ENCODE data around the gene TMEM178B.
A peak's percentile ranks its signal among the peaks of the same experiment; 100 is the strongest.

Gene TMEM178B

GRCh38 chr7:141317033-141317585 lies 243.2 kb downstream of the TMEM178B start:
- DNase-seq = no peak

GRCh38 chr7:141320287-141320686 lies 246.4 kb downstream of the TMEM178B start:
- DNase-seq = no peak

GRCh38 chr7:141322383-141322782 lies 248.5 kb downstream of the TMEM178B start:
- no peak for DNase-seq

GRCh38 chr7:141323826-141324225 lies 250.0 kb downstream of the TMEM178B start:
- DNase-seq = no peak

- DNase-seq = peak in 1 of 2 experiments; percentile 7
These were observed 251.0 kb downstream of the TMEM178B start for GRCh38 chr7:141324870-141325269.

GRCh38 chr7:141325275-141325674 lies 251.4 kb downstream of the TMEM178B start:
- DNase-seq = no peak

GRCh38 chr7:141328290-141328689 lies 254.4 kb downstream of the TMEM178B start:
- no peak for DNase-seq

GRCh38 chr7:141330285-141330684 lies 256.4 kb downstream of the TMEM178B start:
- peak in 1 of 2 experiments; percentile 58 for DNase-seq

- no peak for DNase-seq
These were observed 259.6 kb downstream of the TMEM178B start for GRCh38 chr7:141333459-141333858.

- DNase-seq = no peak
These were observed 261.3 kb downstream of the TMEM178B start for GRCh38 chr7:141335164-141335563.

- DNase-seq = no peak
These were observed 265.7 kb downstream of the TMEM178B start for GRCh38 chr7:141339603-141340002.

GRCh38 chr7:141340991-141341390 lies 267.1 kb downstream of the TMEM178B start:
- no peak for DNase-seq

GRCh38 chr7:141342621-141343408 lies 269.0 kb downstream of the TMEM178B start:
- no peak for DNase-seq

GRCh38 chr7:141344153-141344935 lies 270.5 kb downstream of the TMEM178B start:
- DNase-seq = no peak

GRCh38 chr7:141348728-141349127 lies 274.9 kb downstream of the TMEM178B start:
- DNase-seq = no peak

- no peak for DNase-seq
These were observed 275.5 kb downstream of the TMEM178B start for GRCh38 chr7:141349338-141349737.

GRCh38 chr7:141349804-141350203 lies 275.9 kb downstream of the TMEM178B start:
- DNase-seq = no peak

GRCh38 chr7:141351175-141351574 lies 277.3 kb downstream of the TMEM178B start:
- DNase-seq = no peak

GRCh38 chr7:141352955-141353354 lies 279.1 kb downstream of the TMEM178B start:
- no peak for DNase-seq

GRCh38 chr7:141354251-141354650 lies 280.4 kb downstream of the TMEM178B start:
- no peak for DNase-seq

GRCh38 chr7:141355032-141355431 lies 281.2 kb downstream of the TMEM178B start:
- DNase-seq = no peak

- no peak for DNase-seq
These were observed 282.3 kb downstream of the TMEM178B start for GRCh38 chr7:141356161-141356560.

GRCh38 chr7:141358386-141358785 lies 284.5 kb downstream of the TMEM178B start:
- DNase-seq = no peak

- DNase-seq = no peak
These were observed 285.4 kb downstream of the TMEM178B start for GRCh38 chr7:141359262-141359661.

Measured in NCI-H524 (cell line).